Brain pericyte (primary cell): ENCODE results near the gene ZIC4.

Experiments used
- DNase-seq: peaks from one replicate; pipeline ENCODE4 v3.0.0-alpha.2; 2012; ENCODE audit warnings: low read depth, low spot score

The ZIC4 gene

DNA sequence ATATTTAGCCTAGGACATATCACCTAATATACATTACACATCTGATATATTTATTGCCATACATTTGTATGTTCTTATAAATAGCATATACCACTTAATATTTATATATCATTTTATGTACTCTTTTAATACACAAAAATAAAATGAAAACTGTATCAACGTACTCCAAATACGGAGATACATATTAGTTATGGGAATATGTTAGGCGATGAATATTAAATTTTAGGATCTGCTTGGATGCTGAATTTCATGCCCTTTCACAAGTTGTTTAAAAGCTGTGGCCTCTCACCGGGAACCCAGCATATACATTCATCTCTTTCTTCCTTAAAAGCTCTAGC is 50.6 kb downstream of the ZIC4 start:
- no peak for DNase-seq

DNA sequence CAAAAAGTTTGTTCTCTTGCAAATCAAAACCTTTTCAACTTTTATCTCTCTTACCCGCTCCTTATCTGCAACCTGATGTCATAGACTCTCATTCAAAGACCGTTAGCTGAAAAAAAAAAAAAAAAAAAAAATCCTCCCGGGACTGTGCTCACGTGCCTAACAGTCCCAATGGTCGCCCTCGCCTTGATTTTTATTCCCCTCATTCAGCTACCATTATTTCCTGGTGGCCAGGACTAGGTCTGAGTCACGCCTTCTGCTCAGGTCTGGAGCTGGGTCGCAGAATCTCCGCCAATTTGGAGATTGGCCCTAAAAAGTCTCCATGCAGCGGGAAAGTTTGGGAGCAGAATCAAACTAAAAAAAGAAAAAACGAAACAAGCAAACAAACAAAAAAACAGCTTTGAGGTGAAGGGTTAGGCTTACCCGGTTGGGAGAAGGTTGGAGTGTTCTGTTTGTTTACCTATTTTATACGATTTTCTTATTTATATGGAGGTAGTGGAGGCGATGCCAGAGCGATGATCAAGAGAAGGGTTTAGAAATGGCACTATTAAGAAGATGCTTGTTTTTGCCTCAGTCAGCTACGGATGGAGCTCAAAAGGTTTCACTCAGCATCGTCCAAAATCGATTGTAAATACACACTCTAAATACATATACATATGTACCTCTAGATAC is 51.1 kb downstream of the ZIC4 start:
- DNase-seq, result no peak

GRCh38 chr3:147354623-147355022 is 51.7 kb downstream of the ZIC4 start:
- DNase-seq, result no peak

GRCh38 chr3:147351301-147351700 is 55.0 kb downstream of the ZIC4 start:
- no peak for DNase-seq

- DNase-seq, result no peak
Measured at GRCh38 chr3:147348976-147349375, 57.4 kb downstream of the ZIC4 start.

DNA sequence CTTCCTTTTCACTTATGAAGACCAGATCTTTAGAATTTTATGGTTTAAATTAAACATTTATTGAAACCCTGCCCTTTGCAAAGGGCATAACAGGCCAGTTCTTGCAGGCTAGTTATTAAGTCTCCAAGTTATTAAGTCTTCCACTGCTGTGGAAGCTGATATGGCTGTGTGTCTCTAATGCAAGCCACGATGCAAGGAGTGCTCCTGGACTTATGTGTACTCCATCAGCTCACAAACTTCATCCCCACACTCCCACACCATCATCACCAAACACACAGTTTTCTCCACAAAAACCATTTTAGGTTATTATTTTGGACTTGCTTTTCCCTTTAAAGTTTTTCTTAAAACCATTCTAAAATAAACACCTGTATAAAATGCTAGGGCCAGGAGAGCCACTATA is 62.4 kb downstream of the ZIC4 start:
- DNase-seq, result no peak

DNA sequence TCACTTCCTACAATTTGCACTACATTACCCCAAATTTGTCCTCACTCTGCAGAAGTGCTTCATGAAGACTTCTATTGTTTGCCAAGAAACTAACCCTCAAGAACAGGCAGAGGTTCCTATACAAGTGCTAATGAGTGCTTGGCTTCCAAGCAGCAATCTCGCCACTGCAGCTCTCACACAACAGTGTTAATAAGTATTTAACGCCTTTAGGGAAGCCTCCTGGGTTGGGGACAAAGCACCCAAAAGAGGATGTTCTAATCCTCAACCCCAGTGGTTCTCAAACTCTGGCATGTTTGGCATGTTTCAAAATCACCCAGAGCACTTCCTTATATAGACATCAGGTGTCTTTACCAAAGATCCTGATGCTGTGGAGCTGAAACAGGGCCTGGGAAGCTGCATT is 64.6 kb downstream of the ZIC4 start:
- no peak for DNase-seq

DNA sequence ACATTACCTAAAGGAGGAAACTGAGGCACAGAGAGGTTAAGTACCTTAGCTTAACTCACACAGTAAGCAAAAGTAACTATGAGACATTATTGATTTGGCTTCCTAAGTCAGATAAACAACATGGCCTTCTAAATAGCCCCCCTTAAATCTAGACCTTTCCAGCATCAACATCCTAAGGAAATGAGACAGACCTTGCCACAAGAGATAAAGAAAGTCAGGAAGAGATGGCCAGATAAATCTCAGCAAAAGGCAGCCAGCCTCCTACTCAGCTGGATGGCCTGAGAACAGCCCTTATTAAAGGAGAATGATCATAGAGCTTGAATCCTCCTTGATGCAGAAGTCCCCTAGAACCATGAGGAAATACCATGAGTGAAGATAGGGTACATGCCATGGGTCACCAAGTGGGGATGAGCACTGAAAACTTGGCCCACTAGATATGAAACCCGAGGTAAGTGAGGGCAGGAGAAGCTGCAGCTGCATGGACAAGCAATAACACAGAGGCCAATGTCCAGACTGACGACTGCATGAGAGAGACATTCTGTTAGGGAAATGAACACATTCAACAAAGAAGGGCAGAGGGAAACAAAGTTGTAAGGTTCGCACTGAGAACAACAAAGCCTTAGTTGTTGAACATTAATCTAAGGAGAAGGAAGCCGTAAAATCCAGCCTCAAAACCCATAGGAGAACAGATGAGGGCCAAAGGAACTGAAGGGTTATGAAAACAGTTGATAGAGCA is 69.6 kb downstream of the ZIC4 start:
- no peak for DNase-seq
